ENCODE measurements around the gene RNLS.

The RNLS gene

GRCh38 chr10:88226071-88226659, 357.0 kb downstream of the RNLS start:
- Histone ChIP-seq H3K9me3 (ENCODE audit: low read length) (no peaks in the 10 kb centered on the region), H3K9ac (ENCODE audit: low read length) (no peak overlapping the region), H2AFZ (ENCODE audit: low read length) (no peak overlapping the region), H3K4me1 (ENCODE audit: insufficient read depth, low read length, severe bottlenecking) (no peaks in the 10 kb centered on the region), H3K4me3 (ENCODE audit: low read depth, low read length, poor library complexity, severe bottlenecking) (no peak overlapping the region), H3K27me3 (ENCODE audit: insufficient read depth, low read length) (no peaks in the 10 kb centered on the region), H3K9me2 (ENCODE audit: low read depth, low read length) (no peaks in the 10 kb centered on the region), H4K20me1 (ENCODE audit: insufficient read depth, low read length) (no peaks in the 10 kb centered on the region), H3K27ac (ENCODE audit: low read depth, low read length, poor library complexity, severe bottlenecking) (no peak overlapping the region), H3K36me3 (ENCODE audit: insufficient read depth, low read length) (peaks cover 77% of the 10 kb centered on the region), H3F3A (ENCODE audit: insufficient read depth, low read length) (no peaks in the 10 kb centered on the region), H3K4me2 (ENCODE audit: low read length) (no peak overlapping the region), H3K79me2 (ENCODE audit: insufficient read depth, low read length) (no peaks in the 10 kb centered on the region)
- TF ChIP-seq CTCF (IDR thresholded peaks at IDR 0.05; ENCODE audit: low read length) (no peak), EZH2 (IDR thresholded peaks at IDR 0.05; ENCODE audit: borderline replicate concordance, low read length) (no peak)

Measured in OCI-LY1 (cell line).